Lower leg skin (tissue), 3 donors: ENCODE results near the gene B4GALNT4.

Experiments
- POLR2A ChIP-seq, 2 donors: fragments of 450-650 bp; IDR thresholded peaks; one replicate each; pipeline ENCODE4 v1.6.1; 2016 to 2017; ENCODE audit warnings: antibody characterized with exemption in 2 of 2, mild to moderate bottlenecking in 1 of 2, moderate library complexity in 1 of 2
- TF ChIP-seq, protein P1 (sequence below), 3 donors: fragments of 450-650 bp; IDR thresholded peaks; one replicate each; pipeline ENCODE4 v1.5.1; 2016; ENCODE audit warnings: antibody characterized with exemption in 3 of 3, mild to moderate bottlenecking in 3 of 3, moderate library complexity in 2 of 3

DNA sequence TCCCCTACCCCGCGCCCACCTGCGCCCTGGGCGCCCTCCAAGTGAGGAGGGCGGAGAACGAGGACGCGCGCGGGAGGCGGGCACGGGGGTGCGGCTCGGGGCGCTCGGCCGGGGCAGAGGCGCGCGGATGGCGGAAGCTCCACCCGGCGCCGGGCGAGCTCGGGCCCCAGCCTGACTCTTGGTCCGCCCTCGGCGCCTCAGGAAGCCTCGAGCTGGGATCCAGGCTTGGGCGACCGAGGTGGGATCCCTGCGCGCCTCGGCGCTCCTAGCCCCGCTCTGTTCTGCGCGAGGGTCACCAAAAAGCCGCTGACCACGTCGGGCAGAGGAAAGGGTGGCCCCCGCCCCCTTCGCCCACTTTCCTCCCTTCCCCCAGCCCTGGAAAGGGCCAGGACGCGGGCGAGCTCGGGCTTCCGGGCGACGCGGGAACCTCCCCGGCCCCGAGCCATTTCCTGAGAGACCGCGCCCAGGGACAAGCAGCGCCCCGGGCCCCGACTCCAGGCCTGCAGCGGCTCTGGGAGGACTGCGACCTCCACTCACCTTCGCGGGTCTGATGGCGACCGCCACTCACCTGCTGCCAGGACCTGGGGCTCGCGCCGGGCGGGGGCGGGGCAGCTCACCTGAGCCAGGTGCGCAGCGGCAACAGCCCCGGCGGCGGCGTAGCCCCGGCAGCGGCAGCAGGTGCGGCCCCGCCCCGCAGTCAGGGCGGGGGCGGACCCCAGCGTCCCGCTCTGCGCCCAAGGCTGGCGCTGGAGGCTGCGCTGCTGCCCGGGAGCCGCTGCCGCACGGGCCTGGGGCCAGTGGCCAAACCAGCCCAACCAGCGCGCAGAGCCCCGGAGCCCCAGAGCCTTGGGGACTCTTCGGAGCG is 47.7 kb downstream of the B4GALNT4 start:
- TF ChIP-seq, protein P1, sequence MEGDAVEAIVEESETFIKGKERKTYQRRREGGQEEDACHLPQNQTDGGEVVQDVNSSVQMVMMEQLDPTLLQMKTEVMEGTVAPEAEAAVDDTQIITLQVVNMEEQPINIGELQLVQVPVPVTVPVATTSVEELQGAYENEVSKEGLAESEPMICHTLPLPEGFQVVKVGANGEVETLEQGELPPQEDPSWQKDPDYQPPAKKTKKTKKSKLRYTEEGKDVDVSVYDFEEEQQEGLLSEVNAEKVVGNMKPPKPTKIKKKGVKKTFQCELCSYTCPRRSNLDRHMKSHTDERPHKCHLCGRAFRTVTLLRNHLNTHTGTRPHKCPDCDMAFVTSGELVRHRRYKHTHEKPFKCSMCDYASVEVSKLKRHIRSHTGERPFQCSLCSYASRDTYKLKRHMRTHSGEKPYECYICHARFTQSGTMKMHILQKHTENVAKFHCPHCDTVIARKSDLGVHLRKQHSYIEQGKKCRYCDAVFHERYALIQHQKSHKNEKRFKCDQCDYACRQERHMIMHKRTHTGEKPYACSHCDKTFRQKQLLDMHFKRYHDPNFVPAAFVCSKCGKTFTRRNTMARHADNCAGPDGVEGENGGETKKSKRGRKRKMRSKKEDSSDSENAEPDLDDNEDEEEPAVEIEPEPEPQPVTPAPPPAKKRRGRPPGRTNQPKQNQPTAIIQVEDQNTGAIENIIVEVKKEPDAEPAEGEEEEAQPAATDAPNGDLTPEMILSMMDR (IDR thresholded peaks at IDR 0.05): no peak
- TF ChIP-seq POLR2A (IDR thresholded peaks at IDR 0.05): no peak
